GM15510 (cell line): ENCODE data around the gene MED12L.

ENCODE experiments used
- POLR2A ChIP-seq: IDR thresholded peaks from 3 replicates; pipeline ENCODE4 v1.6.1; 2011; ENCODE audit warnings: borderline replicate concordance; ENCODE audit not compliant: insufficient read length; ENCODE audit errors: extremely low read depth

Gene MED12L

GRCh38 chr3:151483488-151483887 is 398.0 kb downstream of the MED12L start:
- TF ChIP-seq POLR2A: no peak

GRCh38 chr3:151483961-151484520 is 398.6 kb downstream of the MED12L start:
- no peak for TF ChIP-seq POLR2A
